HG03575 (cell line): ENCODE measurements around the gene THSD4.
"Not testable (repeated sequence)": the region's sequence is repeated elsewhere in the genome, so short reads cannot be mapped to it uniquely, and the experiment has no call there.

Source experiments
- ATAC-seq: cut with Tn5 transposase; IDR thresholded peaks from one replicate; pipeline ENCODE4 v1.9.1; 2021; ENCODE audit not compliant: unreplicated experiment, insufficient number of reproducible peaks, low FRiP score; ENCODE audit errors: extremely low read depth

THSD4 gene

DNA sequence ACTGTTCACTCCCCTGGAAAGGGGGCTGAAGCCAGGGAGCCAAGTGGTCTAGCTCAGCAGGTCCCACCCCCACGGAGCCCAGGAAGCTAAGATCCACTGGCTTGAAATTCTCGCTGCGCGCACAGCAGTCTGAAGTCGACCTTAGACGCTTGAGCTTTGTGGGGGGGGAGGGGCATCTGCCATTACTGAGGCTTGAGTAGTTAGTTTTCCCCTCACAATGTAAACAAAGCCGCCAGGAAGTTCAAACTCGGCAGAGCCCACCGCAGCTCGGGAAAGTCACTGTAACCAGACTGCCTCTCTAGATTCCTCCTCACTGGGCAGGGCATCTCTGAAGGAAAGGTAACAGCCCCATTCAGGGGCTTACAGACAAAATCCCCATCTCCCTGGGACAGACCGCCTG lies 150.3 kb downstream of the THSD4 start:
- not testable (repeated sequence) for ATAC-seq

- ATAC-seq, result no peak
Observed at GRCh38 chr15:71271327-71271726, 156.1 kb downstream of the THSD4 start.

DNA sequence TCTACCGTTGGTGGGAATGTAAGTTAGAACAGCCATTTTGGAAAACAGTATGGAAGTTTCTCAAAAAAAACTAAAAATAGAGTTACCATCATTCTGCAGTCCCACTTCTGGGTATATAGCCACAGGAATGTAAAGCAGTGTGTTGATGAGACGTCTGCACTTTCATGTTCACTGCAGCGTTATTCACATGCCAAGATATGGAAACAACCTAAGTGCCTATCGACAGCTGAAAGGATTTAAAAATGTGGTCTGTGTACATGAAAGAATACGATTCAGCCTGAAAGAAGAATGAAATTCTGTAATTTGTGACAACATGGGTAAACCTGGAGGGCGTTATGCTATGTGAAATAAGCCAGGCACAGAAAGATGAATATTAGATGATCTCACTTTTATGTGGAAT lies 157.7 kb downstream of the THSD4 start:
- ATAC-seq, result no peak

- ATAC-seq, result no peak
Observed at GRCh38 chr15:71273731-71274447, 158.6 kb downstream of the THSD4 start.

DNA sequence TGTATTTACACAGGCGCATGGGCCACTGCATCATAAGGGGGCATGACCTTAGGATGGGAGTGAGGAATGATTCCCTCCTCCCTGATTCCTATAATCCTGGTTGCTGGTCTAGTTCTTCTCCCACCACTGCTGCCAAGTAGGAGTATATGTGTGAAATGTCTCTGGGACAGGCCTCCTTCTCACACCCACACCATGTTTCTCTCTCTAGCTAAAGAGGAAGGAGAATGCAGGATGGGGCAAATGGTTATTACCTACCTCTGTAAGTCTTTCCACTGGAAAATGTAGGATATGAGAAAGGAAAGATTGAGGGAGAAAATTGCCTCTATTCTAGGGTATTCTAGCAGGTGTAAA lies 159.2 kb downstream of the THSD4 start:
- no peak for ATAC-seq

DNA sequence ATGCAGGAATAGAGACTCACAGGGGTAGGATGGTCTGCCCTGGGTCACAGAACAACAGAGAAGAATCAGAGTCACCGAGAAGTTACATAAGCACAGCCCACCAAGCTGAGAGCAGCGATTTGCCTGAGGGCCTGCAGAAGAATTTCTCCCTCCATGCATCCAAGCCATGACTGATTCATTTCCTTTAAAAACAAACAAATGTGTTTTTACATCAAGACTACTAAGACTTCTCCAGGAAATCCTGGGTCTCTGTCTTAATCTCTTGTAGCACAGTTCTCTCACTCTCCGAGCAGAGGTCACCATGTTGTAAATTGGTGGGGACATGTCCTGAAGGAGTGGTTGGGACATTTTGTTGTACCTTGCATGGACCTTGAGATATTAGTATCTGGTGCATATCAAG lies 159.8 kb downstream of the THSD4 start:
- ATAC-seq, result no peak

DNA sequence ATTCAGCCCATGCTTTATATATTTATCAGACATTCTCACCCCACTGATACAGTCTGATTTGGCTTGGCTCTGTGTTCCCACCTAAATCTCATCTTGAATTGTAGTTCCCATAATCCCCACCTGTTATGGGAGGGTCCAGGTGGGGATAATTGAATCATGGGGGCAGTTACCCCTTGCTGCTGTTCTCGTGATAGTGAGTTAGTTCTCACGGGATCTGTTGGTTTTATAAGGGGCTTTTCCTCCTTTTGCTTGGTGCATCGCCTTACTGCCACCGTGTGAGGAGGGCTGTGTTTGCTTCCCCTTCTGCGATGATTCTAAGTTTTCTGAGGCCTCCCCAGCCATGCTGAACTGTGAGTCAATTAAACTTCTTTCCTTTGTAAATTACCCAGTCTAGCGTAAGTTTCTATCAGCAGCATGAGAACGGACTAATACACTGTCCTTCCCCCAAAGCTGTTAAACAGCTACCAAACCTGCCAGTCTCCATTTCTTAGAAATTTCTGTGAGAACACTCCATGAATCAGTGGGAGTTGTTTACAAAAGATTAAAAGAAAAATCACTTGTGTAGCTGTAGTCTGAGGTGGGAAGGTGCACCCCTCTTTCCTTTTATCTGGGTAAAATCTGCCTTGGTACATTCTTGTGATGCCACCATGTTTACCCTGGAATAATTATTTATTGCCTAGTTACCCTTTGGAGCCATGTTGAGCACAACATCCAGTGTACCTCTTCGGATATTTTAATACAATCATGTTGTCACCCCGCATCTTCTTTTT lies 160.5 kb downstream of the THSD4 start:
- no peak for ATAC-seq

- ATAC-seq, result no peak
Observed at GRCh38 chr15:71276336-71276665, 161.0 kb downstream of the THSD4 start.

DNA sequence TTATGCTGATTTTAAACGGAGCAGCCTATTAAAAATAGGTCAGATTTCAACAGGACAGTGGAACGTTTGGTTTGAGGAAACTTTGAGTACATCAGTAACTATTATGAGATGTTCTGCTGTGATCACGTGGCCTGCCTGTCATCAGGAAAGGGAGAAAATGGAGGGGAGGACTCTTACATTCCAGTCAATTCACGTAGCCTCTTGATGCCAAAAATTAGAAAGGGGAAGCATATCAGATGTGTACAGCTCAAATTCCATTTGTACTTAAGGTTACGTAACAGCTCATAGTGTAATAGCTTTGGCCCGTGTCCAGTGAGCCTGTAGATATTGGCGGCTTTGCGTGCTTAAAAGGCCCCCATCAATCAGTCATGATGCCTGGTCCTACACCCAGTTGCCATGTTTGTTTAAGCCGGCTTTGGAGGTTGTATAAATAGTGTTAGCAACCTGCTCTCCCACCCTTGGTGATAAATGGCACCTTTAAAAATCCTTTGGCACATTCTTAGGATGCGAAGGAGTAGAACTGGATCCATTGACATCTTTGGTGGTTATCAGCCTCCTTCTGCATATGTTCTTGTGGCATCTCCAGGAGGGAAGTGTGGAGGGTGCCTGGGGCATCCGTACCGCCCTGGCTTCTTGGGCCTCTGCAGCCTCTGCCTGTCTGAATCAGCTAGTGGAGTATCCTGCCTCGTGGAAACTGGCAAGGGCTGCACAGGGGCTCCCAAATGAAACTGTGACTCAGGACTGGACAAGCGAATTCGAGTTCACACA lies 163.9 kb downstream of the THSD4 start:
- ATAC-seq, result no peak

DNA sequence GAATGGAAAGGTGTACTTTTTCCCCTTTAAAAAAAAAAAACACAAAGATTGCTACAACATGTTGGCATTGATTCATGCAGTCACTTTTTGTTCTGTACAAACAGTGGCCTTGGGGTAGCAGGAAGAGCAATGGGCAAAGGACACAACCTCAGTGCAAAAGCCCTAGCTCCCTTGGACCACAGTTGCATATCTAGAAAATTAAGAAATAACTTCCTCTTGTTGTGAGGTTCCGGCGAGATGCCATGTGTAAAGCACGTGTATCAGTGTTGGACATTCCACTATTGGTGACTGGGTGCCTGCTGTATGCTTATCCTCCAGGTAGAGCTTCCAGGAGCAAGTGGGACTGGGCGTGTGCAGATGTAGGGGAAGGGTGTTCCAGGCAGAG lies 164.5 kb downstream of the THSD4 start:
- ATAC-seq, result no peak

DNA sequence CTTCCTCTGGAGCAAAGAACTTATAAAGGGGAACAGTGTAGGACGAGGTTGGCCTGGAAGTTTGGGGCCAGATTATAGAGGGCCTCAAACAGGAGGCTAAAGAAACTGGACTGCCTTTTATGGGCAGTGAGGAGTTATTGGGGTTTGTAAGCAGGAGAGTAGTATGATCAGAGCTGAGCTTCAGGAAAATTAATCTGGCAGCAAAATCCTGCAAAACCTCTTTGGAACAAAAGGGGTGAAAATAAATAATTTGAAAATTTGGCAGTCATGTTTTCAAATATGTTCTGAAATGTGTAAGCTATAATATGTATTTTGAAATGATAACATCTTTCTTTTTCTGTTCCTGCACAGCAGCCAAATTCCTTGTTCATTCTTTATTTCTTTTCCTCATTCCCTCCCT lies 164.9 kb downstream of the THSD4 start:
- ATAC-seq, result no peak

DNA sequence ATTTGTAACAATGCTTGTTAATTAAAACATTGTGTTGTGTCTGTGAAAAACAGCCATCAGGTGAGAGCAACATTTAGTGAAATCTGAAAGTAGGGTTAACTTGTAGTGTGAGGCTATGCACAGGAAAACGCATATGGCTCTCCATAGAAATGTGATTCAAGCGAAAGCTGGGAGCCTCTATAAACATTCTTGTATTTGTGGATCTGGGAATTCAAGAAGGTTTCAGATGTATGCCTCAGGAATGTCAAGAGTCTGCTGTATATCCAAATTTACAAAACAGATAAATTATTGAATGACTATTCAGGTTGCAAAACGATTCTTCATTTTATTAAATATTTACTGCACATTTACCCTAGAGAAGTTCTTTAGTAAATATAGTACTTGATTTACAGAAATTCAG lies 166.0 kb downstream of the THSD4 start:
- ATAC-seq, result no peak

GRCh38 chr15:71282076-71282475 lies 166.8 kb downstream of the THSD4 start:
- no peak for ATAC-seq

GRCh38 chr15:71288348-71288955 lies 173.2 kb downstream of the THSD4 start:
- ATAC-seq, result no peak

DNA sequence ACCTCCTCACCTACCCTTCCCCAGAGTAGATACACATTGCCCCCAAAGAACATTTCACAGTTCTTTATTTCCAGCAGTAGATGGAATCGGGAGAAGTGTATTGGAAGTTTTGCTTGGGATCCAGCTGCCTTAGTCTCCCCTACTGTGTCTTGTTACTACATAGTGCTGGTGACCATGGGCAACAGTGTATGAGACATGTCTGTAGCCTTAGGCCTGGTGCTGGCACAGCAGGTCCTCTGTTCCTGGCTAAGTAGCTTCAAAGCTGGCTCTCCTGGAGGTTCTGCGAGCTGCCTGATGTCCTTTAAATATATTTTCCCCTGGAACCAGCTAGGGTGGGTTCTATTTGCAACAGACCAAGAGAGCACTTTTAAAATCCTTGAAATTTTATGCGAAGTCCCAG lies 174.7 kb downstream of the THSD4 start:
- ATAC-seq, result no peak

DNA sequence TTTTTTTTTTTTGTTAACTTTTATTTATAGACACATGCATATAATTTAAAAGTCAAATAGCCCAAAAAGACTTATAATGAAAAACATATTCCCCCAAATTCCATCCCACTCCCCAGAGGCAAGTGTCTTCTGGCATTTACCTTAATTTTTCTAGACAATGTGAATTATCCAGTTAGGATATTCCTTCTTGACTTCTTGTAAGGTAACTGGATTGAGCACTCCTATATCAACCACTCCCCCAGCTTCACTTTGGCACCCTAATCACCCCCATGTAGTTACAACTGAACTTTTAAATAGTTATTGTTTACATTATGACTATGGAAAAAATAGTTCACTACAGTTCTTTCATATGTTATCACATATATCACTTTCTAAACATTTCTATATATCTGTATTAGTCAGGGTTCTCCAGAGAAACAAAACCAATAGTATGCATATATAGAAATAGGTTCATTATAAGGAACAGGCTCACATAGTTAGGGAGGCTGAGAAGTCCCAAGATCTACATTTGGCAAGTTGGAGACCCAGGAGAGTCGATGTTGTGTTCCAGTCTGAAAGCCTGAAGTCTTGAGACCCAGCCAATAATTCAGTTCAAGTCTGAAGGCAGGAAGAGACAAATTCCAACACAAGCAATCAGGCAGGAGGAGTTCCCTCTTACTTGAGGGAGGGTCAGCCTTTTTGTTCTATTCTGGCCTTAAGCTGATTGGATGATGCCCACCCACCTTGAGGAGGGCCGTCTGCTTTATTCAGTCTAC lies 175.8 kb downstream of the THSD4 start:
- ATAC-seq, result no peak

- ATAC-seq, result no peak
Observed at GRCh38 chr15:71291723-71292122, 176.5 kb downstream of the THSD4 start.

DNA sequence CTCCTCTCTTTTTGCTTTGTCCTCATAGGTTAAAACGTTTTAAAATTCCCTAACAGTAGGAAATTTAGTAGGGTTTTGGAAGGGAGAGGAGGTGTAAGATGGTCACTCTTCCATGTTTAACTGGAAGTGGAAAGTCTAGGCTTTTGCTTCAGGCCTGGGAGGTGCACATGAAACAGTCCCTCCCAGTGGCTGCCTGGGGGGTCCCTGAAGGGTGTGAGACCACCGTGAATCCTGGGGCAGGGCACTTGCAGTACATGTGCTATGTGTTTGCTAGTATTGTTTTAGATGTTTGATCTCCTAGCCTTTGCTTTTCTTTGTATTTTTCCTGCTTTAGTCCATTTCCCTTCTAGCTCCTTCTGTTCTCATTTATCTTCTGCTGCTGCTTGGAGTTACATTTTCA lies 178.5 kb downstream of the THSD4 start:
- no peak for ATAC-seq

DNA sequence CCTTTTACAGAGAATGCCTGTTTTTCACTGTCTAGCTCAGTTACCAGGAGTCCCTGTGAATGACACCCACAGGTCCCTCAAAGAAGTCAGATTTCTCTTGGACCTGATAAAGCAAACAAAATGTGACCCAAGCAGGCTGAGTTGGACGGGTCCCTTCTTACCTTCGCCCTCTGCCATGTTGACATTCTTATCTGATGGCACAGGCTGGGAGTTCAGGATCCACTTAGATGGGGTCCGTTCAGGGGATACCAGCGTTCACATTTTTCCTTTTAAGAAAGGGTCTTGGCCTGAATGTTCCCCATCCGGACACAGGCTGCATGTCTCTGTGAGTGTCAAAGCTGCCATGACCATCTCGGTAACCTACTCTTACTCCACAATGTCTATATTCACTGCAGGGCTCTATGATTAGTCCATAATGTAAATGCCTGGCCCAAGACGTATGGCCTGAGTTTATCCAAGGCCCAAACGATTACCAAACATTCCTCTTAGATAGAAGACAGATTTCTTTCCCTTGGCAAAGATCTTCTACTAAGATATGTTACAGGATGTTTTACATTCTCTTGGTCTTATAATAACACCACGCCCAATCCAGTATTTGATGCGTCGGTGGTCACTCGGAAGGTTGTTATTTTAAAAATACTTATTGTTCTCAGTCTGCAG lies 179.1 kb downstream of the THSD4 start:
- ATAC-seq, result no peak
